H1 (cell line): Measurements from ENCODE around the gene PSMA2. TPM values are rescaled to one million over a fixed set of nuclear protein-coding genes. Genes with fewer than 3 reads are reported as not detected.

ENCODE experiments used
- CTCF ChIA-PET: fragments of 300-600 bp; sonication (Branson Sonifier 250); formaldehyde crosslinking; loops from one replicate; lab custom pipeline; 2021; ENCODE audit not compliant: partially characterized antibody; lab: Charles Lee
- POLR2A ChIA-PET: fragments of 300-600 bp; sonication (Branson Sonifier 250); formaldehyde crosslinking; loops from one replicate; lab custom pipeline; 2021; ENCODE audit warnings: inconsistent platforms; ENCODE audit not compliant: partially characterized antibody; lab: Charles Lee
- DNase-seq, 2 experiments: peaks; one replicate each; pipeline versions ENCODE4 v3.0.0 to v3.0.0-alpha.2; 2010 to 2022; ENCODE audit warnings: low spot score in 2 of 2, low read depth in 1 of 2, mixed read lengths in 1 of 2
- FAIRE-seq: peaks from 2 replicates; lab custom pipeline; 2011; peaks lifted over from hg19 to GRCh38; lab: Jason Lieb, UNC
- H2AFZ ChIP-seq: 2 replicates; pipeline ENCODE4 v1.8.1; 2012; ENCODE audit warnings: low read length, inconsistent platforms
- H2AK5ac ChIP-seq: 2 replicates; pipeline ENCODE4 v1.6.1; 2013; ENCODE audit warnings: low read depth, low read length
- H2BK120ac ChIP-seq: replicated peaks from 2 replicates; pipeline ENCODE3; 2013; ENCODE audit warnings: low read depth, low read length, inconsistent platforms
- H2BK12ac ChIP-seq: 2 replicates; pipeline ENCODE4 v1.6.1; 2013; ENCODE audit warnings: low read depth, low read length
- H2BK15ac ChIP-seq: 2 replicates; pipeline ENCODE4 v1.6.1; 2013; ENCODE audit warnings: low read length
- H2BK20ac ChIP-seq: 2 replicates; pipeline ENCODE4 v1.6.1; 2013; ENCODE audit warnings: low read length
- H2BK5ac ChIP-seq: 2 replicates; pipeline ENCODE4 v1.6.1; 2013; ENCODE audit warnings: low read depth, low read length
- H3K14ac ChIP-seq: 2 replicates; pipeline ENCODE4 v1.6.1; 2013; ENCODE audit warnings: inconsistent platforms; ENCODE audit not compliant: insufficient read length
- H3K18ac ChIP-seq: 2 replicates; pipeline ENCODE4 v1.6.1; 2013; ENCODE audit warnings: low read length; ENCODE audit errors: extremely low read depth
- H3K23ac ChIP-seq: 2 replicates; pipeline ENCODE4 v1.6.1; 2013; ENCODE audit warnings: inconsistent platforms; ENCODE audit not compliant: insufficient read length
- H3K23me2 ChIP-seq: 2 replicates; pipeline ENCODE4 v1.6.1; 2013; ENCODE audit warnings: low read depth, low read length
- H3K27ac ChIP-seq: 2 replicates; pipeline ENCODE4 v1.6.1; 2011; ENCODE audit warnings: low read depth, low read length, inconsistent platforms
- H3K27me3 ChIP-seq, 4 experiments: replicated peaks in 1 of 4; 1 replicate in 1 of 4; 2 replicates in 3 of 4; pipeline versions ENCODE4 v1.6.1 to v1.8.1; 2011 to 2013; ENCODE audit warnings: low read length in 3 of 4, mild to moderate bottlenecking in 3 of 4, inconsistent platforms in 2 of 4, mixed read lengths in 2 of 4, moderate library complexity in 1 of 4; ENCODE audit not compliant: control insufficient read depth in 3 of 4, insufficient read depth in 3 of 4; ENCODE audit errors: extremely low read depth in 1 of 4
- H3K36me3 ChIP-seq, 4 experiments: 2 replicates each; pipeline versions ENCODE4 v1.6.1 to v1.8.1; 2011 to 2013; ENCODE audit warnings: mild to moderate bottlenecking in 4 of 4, low read length in 3 of 4, moderate library complexity in 2 of 4, control low read depth in 1 of 4, inconsistent platforms in 1 of 4; ENCODE audit not compliant: insufficient read depth in 4 of 4, control insufficient read depth in 2 of 4
- H3K4ac ChIP-seq: replicated peaks from 2 replicates; pipeline ENCODE3; 2013; ENCODE audit warnings: low read length, low read depth, mixed read lengths, inconsistent platforms; ENCODE audit not compliant: insufficient read length
- H3K4me1 ChIP-seq, 4 experiments: replicated peaks in 1 of 4; 1 replicate in 1 of 4; 2 replicates in 3 of 4; pipeline versions ENCODE4 v1.6.1 to v1.8.1; 2011 to 2013; ENCODE audit warnings: low read length in 3 of 4, inconsistent platforms in 2 of 4, mixed read lengths in 1 of 4; ENCODE audit not compliant: insufficient read depth in 4 of 4, control insufficient read depth in 3 of 4
- H3K4me2 ChIP-seq, 2 experiments: 2 replicates each; pipeline versions ENCODE4 v1.6.1 to v1.8.1; 2011 to 2013; ENCODE audit warnings: low read depth in 2 of 2, low read length in 2 of 2, control low read depth in 1 of 2, inconsistent platforms in 1 of 2, mild to moderate bottlenecking in 1 of 2; ENCODE audit not compliant: insufficient read depth in 1 of 2
- H3K4me3 ChIP-seq, 4 experiments: fragments of 200-600, 300-600 bp in 1 of 4; sonication (generic), shearing (Covaris generic), sonication (Bioruptor Twin) in 1 of 4; 2 replicates each; pipeline versions ENCODE4 v1.5.1 to v1.8.1; 2011 to 2016; ENCODE audit warnings: low read length in 4 of 4, low read depth in 3 of 4, control low read depth in 2 of 4, inconsistent platforms in 2 of 4, mild to moderate bottlenecking in 2 of 4, mixed read lengths in 1 of 4, moderate library complexity in 1 of 4; ENCODE audit not compliant: insufficient read depth in 2 of 4; ENCODE audit errors: extremely low read depth in 1 of 4
- H3K56ac ChIP-seq: replicated peaks from 2 replicates; pipeline ENCODE3; 2013; ENCODE audit warnings: low read depth, mild to moderate bottlenecking, mixed read lengths, low read length, inconsistent platforms; ENCODE audit not compliant: insufficient read length
- H3K79me1 ChIP-seq: 2 replicates; pipeline ENCODE4 v1.6.1; 2013; ENCODE audit warnings: low read depth, low read length, control low read depth
- H3K79me2 ChIP-seq, 2 experiments: 2 replicates each; pipeline versions ENCODE4 v1.6.1 to v1.8.1; 2012 to 2013; ENCODE audit warnings: low read length in 2 of 2, mild to moderate bottlenecking in 2 of 2, inconsistent platforms in 1 of 2; ENCODE audit not compliant: insufficient read depth in 2 of 2, control insufficient read depth in 1 of 2
- H3K9ac ChIP-seq, 4 experiments: replicated peaks in 1 of 4; 1 replicate in 1 of 4; 2 replicates in 3 of 4; pipeline versions ENCODE4 v1.6.1 to v1.8.1; 2011 to 2013; ENCODE audit warnings: low read depth in 3 of 4, low read length in 3 of 4, control low read depth in 2 of 4, mild to moderate bottlenecking in 2 of 4, moderate library complexity in 2 of 4, inconsistent platforms in 1 of 4; ENCODE audit errors: extremely low read depth in 1 of 4
- H3K9me3 ChIP-seq, 2 experiments: 2 replicates each; pipeline versions ENCODE4 v1.6.1 to v1.8.1; 2012 to 2013; ENCODE audit warnings: mild to moderate bottlenecking in 2 of 2, moderate library complexity in 2 of 2, control low read depth in 1 of 2, inconsistent platforms in 1 of 2, low read depth in 1 of 2, low read length in 1 of 2, mixed read lengths in 1 of 2; ENCODE audit not compliant: insufficient read depth in 2 of 2
- H4K20me1 ChIP-seq, 2 experiments: replicated peaks in 1 of 2; 2 replicates each; pipeline versions ENCODE3 to v1.8.1; 2011 to 2013; ENCODE audit warnings: inconsistent platforms in 2 of 2, low read length in 2 of 2, mild to moderate bottlenecking in 1 of 2; ENCODE audit not compliant: insufficient read depth in 2 of 2, control insufficient read depth in 1 of 2
- H4K5ac ChIP-seq: 2 replicates; pipeline ENCODE4 v1.6.1; 2013; ENCODE audit warnings: low read length, low read depth, mixed read lengths, inconsistent platforms; ENCODE audit not compliant: insufficient read length
- H4K8ac ChIP-seq: 2 replicates; pipeline ENCODE4 v1.8.0; 2013; ENCODE audit warnings: mild to moderate bottlenecking, moderate library complexity, low read length, inconsistent platforms; ENCODE audit not compliant: insufficient read depth; ENCODE audit errors: extremely low read depth
- H4K91ac ChIP-seq: replicated peaks from 2 replicates; pipeline ENCODE3; 2013; ENCODE audit warnings: low read length, mixed read lengths, inconsistent platforms; ENCODE audit not compliant: insufficient read length
- BCL11A ChIP-seq, 2 experiments: IDR thresholded peaks; one replicate each; pipeline ENCODE4 v1.6.1; 2011; ENCODE audit warnings: low read depth in 2 of 2, low read length in 2 of 2, mild to moderate bottlenecking in 2 of 2
- EP300 ChIP-seq, 2 experiments: IDR thresholded peaks; 1 replicate in 1 of 2; 2 replicates in 1 of 2; pipeline ENCODE4 v1.6.1; 2011 to 2012; ENCODE audit warnings: low read depth in 2 of 2, low read length in 2 of 2, mild to moderate bottlenecking in 2 of 2, borderline replicate concordance in 1 of 2, inconsistent platforms in 1 of 2, moderate library complexity in 1 of 2
- FOSL1 ChIP-seq: IDR thresholded peaks from 2 replicates; pipeline ENCODE4 v1.6.1; 2011; ENCODE audit warnings: mild to moderate bottlenecking, low read depth, low read length, moderate library complexity; ENCODE audit not compliant: insufficient read depth
- KDM4A ChIP-seq: IDR thresholded peaks from one replicate; pipeline ENCODE4 v1.7.1; 2012; ENCODE audit warnings: low read depth, mild to moderate bottlenecking, moderate library complexity, low read length, inconsistent platforms; ENCODE audit not compliant: severe bottlenecking
- RXRA ChIP-seq: IDR thresholded peaks from 2 replicates; pipeline ENCODE4 v1.6.1; 2011; ENCODE audit warnings: low read depth, mild to moderate bottlenecking, low read length, moderate library complexity; ENCODE audit not compliant: insufficient read depth
- SP4 ChIP-seq: IDR thresholded peaks from 2 replicates; pipeline ENCODE4 v1.6.1; 2012; ENCODE audit warnings: low read length, inconsistent platforms
- SUZ12 ChIP-seq: fragments of 200-600 bp; sonication (generic); IDR thresholded peaks from 2 replicates; pipeline ENCODE4 v1.6.1; 2012; ENCODE audit warnings: mild to moderate bottlenecking, inconsistent platforms, low read length, moderate library complexity, mixed read lengths
- TAF7 ChIP-seq: optimal IDR thresholded peaks from 2 replicates; pipeline ENCODE3; 2011; ENCODE audit warnings: low read depth, mild to moderate bottlenecking, inconsistent platforms, low read length, moderate library complexity, borderline replicate concordance
- WGBS, 2 experiments: shearing (Covaris generic) in 1 of 2; methylation state at CpG; one replicate each; pipeline versions ENCODE4 v1.1.6 to v1.1.7; 2013 to 2015; ENCODE audit warnings: low lambda C conversion rate in 2 of 2, mixed read lengths in 2 of 2, inconsistent platforms in 1 of 2, low coverage in 1 of 2, missing lambda C conversion rate in 1 of 2; ENCODE audit not compliant: insufficient replicate concordance in 2 of 2, insufficient coverage in 1 of 2, insufficient read length in 1 of 2; ENCODE audit errors: extremely low coverage in 1 of 2, missing lambda C conversion rate in 1 of 2; 5-methylcytosine and 5-hydroxymethylcytosine counted together
- polyA plus RNA-seq, 7 experiments: library from polyadenylated mRNA; depleted of rRNA in 3 of 7; stranded (reverse) in 5 of 7; unstranded in 2 of 7; fragments of >200 nt in 5 of 7; fragments of 200-250 nt in 2 of 7; gene quantifications; 1 replicate in 5 of 7; 2 replicates in 1 of 7; 4 replicates in 1 of 7; pipeline versions ENCODE4 v1.2.1 to v1.2.3, GENCODE V29; 2011 to 2013; ENCODE audit warnings: missing spikeins in 2 of 7, mixed read lengths in 2 of 7
- total RNA-seq: library from RNA; stranded (reverse); fragmentation: NEBNext Ultra II Directional; extraction: Animal tissue kit (Norgen Biotek cat#: 25700); gene quantifications from 2 replicates; pipeline ENCODE4 v1.2.1, GENCODE V29; 2021
- TF ChIP-seq, protein P1 (sequence below): IDR thresholded peaks from 2 replicates; pipeline ENCODE4 v1.6.1; 2012; ENCODE audit warnings: inconsistent platforms

The PSMA2 gene
- total and polyA plus RNA-seq, 2 of the 8 experiments (the other 6 are each of a cell fraction or from before 2014, with no cell fraction given), result 211 to 259 TPM

DNA sequence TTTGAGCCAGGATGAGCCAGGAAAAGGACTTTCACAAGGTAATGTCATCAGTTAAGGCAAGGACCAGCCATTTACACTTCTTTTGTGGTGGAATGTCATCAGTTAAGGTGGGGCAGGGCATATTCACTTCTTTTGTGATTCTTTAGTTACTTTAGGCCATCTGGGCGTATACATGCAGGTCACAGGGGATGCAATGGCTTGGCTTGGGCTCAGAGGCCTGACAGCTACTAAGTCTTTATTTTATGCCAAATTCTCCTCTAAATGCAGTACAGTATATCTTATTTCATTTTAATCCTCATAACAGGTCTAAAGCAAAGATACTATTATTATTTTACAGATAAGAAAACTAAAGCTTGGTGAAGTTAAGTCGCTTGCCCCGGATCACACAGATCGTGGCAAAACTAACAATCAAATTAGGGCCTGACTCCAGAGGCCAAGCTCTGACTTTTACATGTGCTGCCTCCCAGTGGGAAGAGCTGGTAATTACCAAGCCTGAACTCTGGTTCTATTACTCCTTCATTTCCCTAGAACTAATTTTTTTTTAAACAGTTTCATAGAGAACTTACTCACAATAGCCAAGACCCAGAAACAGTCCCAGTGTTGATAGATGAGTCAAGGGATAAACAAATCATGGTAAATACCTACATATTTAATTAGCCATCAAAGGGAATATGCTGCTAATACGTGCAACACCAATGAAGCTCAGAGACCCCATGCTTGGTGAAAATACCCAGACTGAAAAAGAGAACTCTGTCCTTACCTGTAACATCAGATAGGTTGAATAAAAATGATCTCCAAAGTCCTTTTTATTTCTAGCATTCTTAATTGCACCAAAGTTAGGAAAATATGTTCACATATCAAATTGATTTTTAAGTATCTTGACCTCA lies 55.5 kb downstream of the PSMA2 start:
- no peak overlapping the region for H3K14ac ChIP-seq
- no peak overlapping the region for H2BK12ac ChIP-seq
- DNase-seq (no peak), FAIRE-seq (peak; percentile 73)
- no peak overlapping the region for H3K27ac ChIP-seq
- H2AK5ac ChIP-seq, result no peak overlapping the region
- H4K5ac ChIP-seq, result no peak overlapping the region
- no peaks in the 10 kb centered on the region for H3K9me3 ChIP-seq
- no peak overlapping the region for H3K56ac ChIP-seq
- no peak overlapping the region for H3K4me2 ChIP-seq
- no peak overlapping the region for H4K91ac ChIP-seq
- ChIA-PET POLR2A (interaction anchor here (1.0 to 2.0 kb wide), 3 partner anchors 10 to 56 kb away, joined by 3 to 7 read pairs (median 6); partner anchors contain the start of genes MRPL32 and PSMA2), CTCF (interaction anchor here (0.6 to 2.8 kb wide), 35 partner anchors 9 to 942 kb away, joined by 3 to 14 read pairs (median 4); partner anchors contain the start of genes MRPL32 and PSMA2)
- no peak overlapping the region for H3K4ac ChIP-seq
- no peaks in the 10 kb centered on the region for H3K4me1 ChIP-seq
- H3K79me1 ChIP-seq, result no peaks in the 10 kb centered on the region
- H4K8ac ChIP-seq, result no peak overlapping the region
- 72% methylated on average over 5 of the region's 5 CpGs; no CpG with 5 or more reads in 1 of the 2 experiments for WGBS, 2 experiments
- no peak overlapping the region for H2AFZ ChIP-seq
- no peaks in the 10 kb centered on the region for H3K79me2 ChIP-seq
- no peak overlapping the region for H2BK120ac ChIP-seq
- no peaks in the 10 kb centered on the region for H3K36me3 ChIP-seq
- H3K23ac ChIP-seq, result no peak overlapping the region
- H3K23me2 ChIP-seq, result no peaks in the 10 kb centered on the region; the same call in 1 of the 2 replicates
- no peaks in the 10 kb centered on the region for H3K27me3 ChIP-seq
- H3K9ac ChIP-seq, result no peak overlapping the region
- no peak overlapping the region for H3K18ac ChIP-seq
- H4K20me1 ChIP-seq, result no peaks in the 10 kb centered on the region
- H3K4me3 ChIP-seq, result no peak overlapping the region
- no peak overlapping the region for H2BK20ac ChIP-seq
- H2BK15ac ChIP-seq, result no peak overlapping the region
- no peak overlapping the region for H2BK5ac ChIP-seq
- TF ChIP-seq RXRA (no peak), BCL11A (IDR thresholded peaks at IDR 0.05; ENCODE audit: low read depth in 2 of 2, low read length in 2 of 2) (no peak), EP300 (IDR thresholded peaks at IDR 0.05; ENCODE audit: borderline replicate concordance in 1 of 2, low read depth in 2 of 2, low read length in 2 of 2) (no peak), SP4 (no peak), TAF7 (no peak), KDM4A (no peak), SUZ12 (no peak), FOSL1 (no peak)
- TF ChIP-seq, protein P1, sequence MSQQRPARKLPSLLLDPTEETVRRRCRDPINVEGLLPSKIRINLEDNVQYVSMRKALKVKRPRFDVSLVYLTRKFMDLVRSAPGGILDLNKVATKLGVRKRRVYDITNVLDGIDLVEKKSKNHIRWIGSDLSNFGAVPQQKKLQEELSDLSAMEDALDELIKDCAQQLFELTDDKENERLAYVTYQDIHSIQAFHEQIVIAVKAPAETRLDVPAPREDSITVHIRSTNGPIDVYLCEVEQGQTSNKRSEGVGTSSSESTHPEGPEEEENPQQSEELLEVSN, result no peak
